GM18508 (cell line): Measurements from ENCODE around the gene SLFNL1.
A peak's percentile ranks its signal among the peaks of the same experiment; 100 is the strongest.

Source experiments
- ATAC-seq: cut with Tn5 transposase; IDR thresholded peaks from one replicate; pipeline ENCODE4 v1.9.1; 2021; ENCODE audit warnings: moderate number of reproducible peaks; ENCODE audit not compliant: insufficient read depth, unreplicated experiment

The SLFNL1 gene

GRCh38 chr1:41022424-41022823 is 899 bp upstream of the SLFNL1 start:
- ATAC-seq, result no peak

- no peak for ATAC-seq
Observed at GRCh38 chr1:41020654-41021053, 871 bp downstream of the SLFNL1 start.

- no peak for ATAC-seq
Observed at GRCh38 chr1:41020109-41020576, 1.4 kb downstream of the SLFNL1 start.

GRCh38 chr1:41019353-41019745 is 2.2 kb downstream of the SLFNL1 start:
- ATAC-seq, result no peak

- no peak for ATAC-seq
Observed at GRCh38 chr1:41018018-41018410, 3.5 kb downstream of the SLFNL1 start.

- no peak for ATAC-seq
Observed at GRCh38 chr1:41017141-41018017, 4.1 kb downstream of the SLFNL1 start.

- ATAC-seq, result no peak
Observed at GRCh38 chr1:41015897-41016470, 5.5 kb downstream of the SLFNL1 start.

GRCh38 chr1:41015281-41015896 is 6.1 kb downstream of the SLFNL1 start:
- ATAC-seq, result no peak

GRCh38 chr1:41014871-41015270 is 6.7 kb downstream of the SLFNL1 start:
- ATAC-seq, result no peak

GRCh38 chr1:41013796-41014195 is 7.7 kb downstream of the SLFNL1 start:
- ATAC-seq, result no peak

- ATAC-seq, result no peak
Observed at GRCh38 chr1:41013024-41013423, 8.5 kb downstream of the SLFNL1 start.

GRCh38 chr1:41010345-41010744 is 11.2 kb downstream of the SLFNL1 start:
- no peak for ATAC-seq

GRCh38 chr1:41009466-41009865 is 12.1 kb downstream of the SLFNL1 start:
- ATAC-seq, result no peak

GRCh38 chr1:41006942-41007865 is 14.3 kb downstream of the SLFNL1 start:
- no peak for ATAC-seq

GRCh38 chr1:41005876-41006275 is 15.6 kb downstream of the SLFNL1 start:
- no peak for ATAC-seq

GRCh38 chr1:41003640-41004220 is 17.8 kb downstream of the SLFNL1 start:
- ATAC-seq, result peak; percentile 76

- ATAC-seq, result no peak
Observed at GRCh38 chr1:41003127-41003639, 18.3 kb downstream of the SLFNL1 start.

GRCh38 chr1:40998668-40999067 is 22.9 kb downstream of the SLFNL1 start:
- ATAC-seq, result no peak

- ATAC-seq, result no peak
Observed at GRCh38 chr1:40997096-40997495, 24.4 kb downstream of the SLFNL1 start.

- no peak for ATAC-seq
Observed at GRCh38 chr1:40989066-40989465, 32.5 kb downstream of the SLFNL1 start.
